ENCODE data around the gene TBXAS1. TPM values are rescaled to one million over a fixed set of nuclear protein-coding genes. Genes with fewer than 3 reads are reported as not detected.

The TBXAS1 gene
- total and polyA plus RNA-seq, 2 of the 8 experiments (the other 6 are each of a cell fraction or from before 2014, with no cell fraction given): 0.86 to 2.1 TPM

DNA sequence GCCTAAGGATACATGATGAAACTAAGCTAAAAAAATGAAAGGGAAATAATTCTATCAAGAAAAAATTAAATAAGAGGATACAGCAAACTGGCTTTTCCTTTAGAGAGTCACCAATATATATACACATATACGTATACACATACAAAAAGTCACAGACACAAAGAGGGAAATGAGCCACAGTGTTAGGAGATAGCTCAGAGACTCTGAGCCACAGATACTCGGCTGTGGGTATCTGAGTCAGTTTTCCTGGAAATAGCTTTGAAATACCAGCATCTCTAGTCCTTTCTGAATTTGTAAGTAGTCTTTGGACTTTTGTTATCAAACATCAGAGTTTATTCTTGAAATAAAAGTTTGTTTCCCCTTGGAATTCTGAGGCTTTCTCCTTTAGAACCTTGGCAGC, 111.8 kb downstream of the TBXAS1 start:
- H3K9ac ChIP-seq (replicated peaks in 1 of 4; ENCODE audit: extremely low read depth in 1 of 4, low read depth in 3 of 4, low read length in 3 of 4): no peak overlapping the region
- H3K14ac ChIP-seq (ENCODE audit: insufficient read length): no peak overlapping the region
- H2BK12ac ChIP-seq (ENCODE audit: low read depth, low read length): no peak overlapping the region
- H4K91ac ChIP-seq (replicated peaks; ENCODE audit: insufficient read length, low read length): no peak overlapping the region
- H2AFZ ChIP-seq (ENCODE audit: low read length): no peak overlapping the region
- 93% methylated on average over 2 of the region's 2 CpGs; no CpG with 5 or more reads in 1 of the 2 experiments for WGBS, 2 experiments (ENCODE audit: extremely low coverage in 1 of 2, insufficient coverage in 1 of 2, insufficient read length in 1 of 2, insufficient replicate concordance in 2 of 2, low coverage in 1 of 2, low lambda C conversion rate in 2 of 2, missing lambda C conversion rate in 1 of 2)
- CTCF ChIA-PET (ENCODE audit: partially characterized antibody): interaction anchor here (0.6 to 1.8 kb wide), 4 partner anchors 14 to 504 kb away, joined by 3 to 6 read pairs (median 4); no protein-coding TSS in a partner anchor
- POLR2A ChIA-PET (ENCODE audit: partially characterized antibody): interaction anchor here (0.7 kb wide), 1 partner anchor 144 kb away, joined by 4 read pairs; no protein-coding TSS in a partner anchor
- DNase-seq (ENCODE audit: low read depth in 1 of 2, low spot score in 2 of 2) (no peak), FAIRE-seq (no peak)
- H3K9me3 ChIP-seq (ENCODE audit: insufficient read depth in 2 of 2, low read depth in 1 of 2, low read length in 1 of 2): 0 out of 4 replicates have a peak, but pooled peaks cover 0 to 3% of the 10 kb centered on the region in 2 experiments
- H3K23me2 ChIP-seq (ENCODE audit: low read depth, low read length): no peaks in the 10 kb centered on the region
- H3K27ac ChIP-seq (ENCODE audit: low read depth, low read length): no peak overlapping the region
- no peak overlapping the region for H3K4me3 ChIP-seq (ENCODE audit: extremely low read depth in 1 of 4, insufficient read depth in 2 of 4, low read depth in 3 of 4, low read length in 4 of 4)
- peaks cover 0 to 4% (median 0%) of the 10 kb centered on the region in 4 experiments; a peak in 3 of 7 replicates for H3K4me1 ChIP-seq (replicated peaks in 1 of 4; ENCODE audit: control insufficient read depth in 3 of 4, insufficient read depth in 4 of 4, low read length in 3 of 4)
- no peak overlapping the region for H3K56ac ChIP-seq (replicated peaks; ENCODE audit: insufficient read length, low read depth, low read length)
- H3K79me1 ChIP-seq (ENCODE audit: low read depth, low read length): no peaks in the 10 kb centered on the region
- H2BK120ac ChIP-seq (replicated peaks; ENCODE audit: low read depth, low read length): no peak overlapping the region
- H3K36me3 ChIP-seq (ENCODE audit: control insufficient read depth in 2 of 4, insufficient read depth in 4 of 4, low read length in 3 of 4): no peaks in the 10 kb centered on the region
- H3K4ac ChIP-seq (replicated peaks; ENCODE audit: insufficient read length, low read depth, low read length): no peak overlapping the region
- H3K79me2 ChIP-seq (ENCODE audit: control insufficient read depth in 1 of 2, insufficient read depth in 2 of 2, low read length in 2 of 2): no peaks in the 10 kb centered on the region
- H2BK20ac ChIP-seq (ENCODE audit: low read length): no peak overlapping the region
- H2BK15ac ChIP-seq (ENCODE audit: low read length): no peak overlapping the region
- H3K27me3 ChIP-seq (replicated peaks in 1 of 4; ENCODE audit: control insufficient read depth in 3 of 4, extremely low read depth in 1 of 4, insufficient read depth in 3 of 4, low read length in 3 of 4): no peaks in the 10 kb centered on the region
- H4K8ac ChIP-seq (ENCODE audit: extremely low read depth, insufficient read depth, low read length): no peak overlapping the region
- H3K4me2 ChIP-seq (ENCODE audit: insufficient read depth in 1 of 2, low read depth in 2 of 2, low read length in 2 of 2): no peak overlapping the region
- no peak overlapping the region for H3K18ac ChIP-seq (ENCODE audit: extremely low read depth, low read length)
- no peaks in the 10 kb centered on the region for H4K20me1 ChIP-seq (replicated peaks in 1 of 2; ENCODE audit: control insufficient read depth in 1 of 2, insufficient read depth in 2 of 2, low read length in 2 of 2)
- no peak overlapping the region for H2AK5ac ChIP-seq (ENCODE audit: low read depth, low read length)
- H3K23ac ChIP-seq (ENCODE audit: insufficient read length): no peak overlapping the region
- H4K5ac ChIP-seq (ENCODE audit: insufficient read length, low read depth, low read length): no peak overlapping the region
- H2BK5ac ChIP-seq (ENCODE audit: low read depth, low read length): no peak overlapping the region
- TF ChIP-seq BACH1 (IDR thresholded peaks at IDR 0.05; ENCODE audit: low read length): no peak
- TF ChIP-seq, protein P1, sequence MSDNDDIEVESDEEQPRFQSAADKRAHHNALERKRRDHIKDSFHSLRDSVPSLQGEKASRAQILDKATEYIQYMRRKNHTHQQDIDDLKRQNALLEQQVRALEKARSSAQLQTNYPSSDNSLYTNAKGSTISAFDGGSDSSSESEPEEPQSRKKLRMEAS (IDR thresholded peaks at IDR 0.05): no peak
- no peak for TF ChIP-seq SIRT6 (IDR thresholded peaks at IDR 0.05; ENCODE audit: low read length)
- no peak for TF ChIP-seq SRF (IDR thresholded peaks at IDR 0.05; ENCODE audit: low read depth, low read length)
- TF ChIP-seq KDM5A (IDR thresholded peaks at IDR 0.05; ENCODE audit: low read length): no peak
- TF ChIP-seq NANOG (IDR thresholded peaks at IDR 0.05; ENCODE audit: insufficient read depth, low read depth, low read length, poor library complexity, severe bottlenecking): no peak
- no peak for TF ChIP-seq SP2 (IDR thresholded peaks at IDR 0.05; ENCODE audit: low read length)
- TF ChIP-seq ATF2 (IDR thresholded peaks at IDR 0.05; ENCODE audit: low read length): no peak
- TF ChIP-seq CBX8 (IDR thresholded peaks at IDR 0.05; ENCODE audit: borderline replicate concordance, low read depth, low read length): no peak
- TF ChIP-seq FOSL1 (IDR thresholded peaks at IDR 0.05; ENCODE audit: insufficient read depth, low read depth, low read length): no peak
- no peak for TF ChIP-seq CHD2 (IDR thresholded peaks at IDR 0.05; ENCODE audit: low read length)
- TF ChIP-seq JUN (IDR thresholded peaks at IDR 0.05; ENCODE audit: low read depth, low read length): no peak
- no peak for TF ChIP-seq CBX5 (IDR thresholded peaks at IDR 0.05; ENCODE audit: low read depth, low read length)

Measured in H1 (cell line).